Measurements from ENCODE around the gene SPATA20. TPM values are rescaled to one million over a fixed set of nuclear protein-coding genes. Genes with fewer than 3 reads are reported as not detected.

Gene SPATA20
- total RNA-seq, 1 donor from 2014 or later, result 70.2 TPM

DNA sequence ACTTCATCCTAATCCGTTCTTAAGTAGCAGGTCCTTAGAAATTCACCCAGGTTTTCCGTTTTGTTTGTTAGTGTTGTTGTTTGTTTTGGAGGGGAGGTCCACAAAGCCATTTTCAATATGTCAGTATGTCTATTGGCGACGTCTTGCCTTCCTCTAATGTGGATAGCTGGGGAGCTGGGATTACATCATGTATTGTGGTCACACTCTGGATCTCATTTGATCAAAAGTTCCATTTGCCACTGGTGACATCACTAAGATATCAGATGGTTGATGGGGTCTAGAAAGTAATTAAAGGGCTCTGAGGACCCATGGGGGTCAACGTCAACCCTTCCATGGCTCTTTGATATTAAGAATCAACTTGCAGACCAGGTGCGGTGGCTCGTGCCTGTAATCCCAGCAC lies 17.1 kb upstream of the SPATA20 start:
- DNase-seq (ENCODE audit: low read depth), result no peak
- TF ChIP-seq, protein P1, sequence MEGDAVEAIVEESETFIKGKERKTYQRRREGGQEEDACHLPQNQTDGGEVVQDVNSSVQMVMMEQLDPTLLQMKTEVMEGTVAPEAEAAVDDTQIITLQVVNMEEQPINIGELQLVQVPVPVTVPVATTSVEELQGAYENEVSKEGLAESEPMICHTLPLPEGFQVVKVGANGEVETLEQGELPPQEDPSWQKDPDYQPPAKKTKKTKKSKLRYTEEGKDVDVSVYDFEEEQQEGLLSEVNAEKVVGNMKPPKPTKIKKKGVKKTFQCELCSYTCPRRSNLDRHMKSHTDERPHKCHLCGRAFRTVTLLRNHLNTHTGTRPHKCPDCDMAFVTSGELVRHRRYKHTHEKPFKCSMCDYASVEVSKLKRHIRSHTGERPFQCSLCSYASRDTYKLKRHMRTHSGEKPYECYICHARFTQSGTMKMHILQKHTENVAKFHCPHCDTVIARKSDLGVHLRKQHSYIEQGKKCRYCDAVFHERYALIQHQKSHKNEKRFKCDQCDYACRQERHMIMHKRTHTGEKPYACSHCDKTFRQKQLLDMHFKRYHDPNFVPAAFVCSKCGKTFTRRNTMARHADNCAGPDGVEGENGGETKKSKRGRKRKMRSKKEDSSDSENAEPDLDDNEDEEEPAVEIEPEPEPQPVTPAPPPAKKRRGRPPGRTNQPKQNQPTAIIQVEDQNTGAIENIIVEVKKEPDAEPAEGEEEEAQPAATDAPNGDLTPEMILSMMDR (conservative IDR thresholded peaks at IDR 0.05; ENCODE audit: low read depth, low read length), result no peak

DNA sequence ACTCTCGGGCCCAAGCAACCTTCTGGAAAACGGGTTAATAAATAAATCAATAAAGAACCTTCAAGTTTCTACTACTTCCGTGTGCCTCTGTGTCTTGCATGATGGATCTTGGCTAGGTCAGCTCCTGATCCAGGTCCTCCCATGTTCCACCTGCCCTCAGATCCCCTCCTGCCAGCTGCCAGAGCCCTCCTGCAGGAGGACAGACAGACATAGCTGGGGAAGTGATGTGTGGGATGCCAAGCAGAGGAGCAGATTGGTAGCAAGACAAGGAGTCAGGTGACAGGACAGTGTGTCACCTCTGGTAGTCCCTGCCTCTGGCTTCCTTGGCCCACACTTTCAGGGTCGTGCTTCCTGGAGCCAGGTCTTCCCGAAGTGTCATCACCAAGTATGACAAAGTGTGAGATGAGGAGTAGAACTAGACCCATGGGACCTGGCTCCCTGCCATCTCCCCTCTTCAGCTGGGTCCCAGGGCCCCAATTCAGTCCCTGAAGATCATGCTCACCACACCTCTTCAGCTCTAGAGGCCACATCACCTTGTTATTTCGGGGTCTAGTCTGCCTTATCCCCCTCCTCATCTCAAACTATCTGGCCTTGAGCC lies 15.4 kb upstream of the SPATA20 start:
- DNase-seq (ENCODE audit: low read depth), result no peak
- TF ChIP-seq, protein P1 (conservative IDR thresholded peaks at IDR 0.05; ENCODE audit: low read depth, low read length), result no peak
- H3K4me3 ChIP-seq (ENCODE audit: low read depth, low read length), result no peak overlapping the region

More for the DNA sequence above, 17.1 kb upstream of the SPATA20 start:
- H3K4me3 ChIP-seq (ENCODE audit: low read depth, low read length), result no peak overlapping the region

DNA sequence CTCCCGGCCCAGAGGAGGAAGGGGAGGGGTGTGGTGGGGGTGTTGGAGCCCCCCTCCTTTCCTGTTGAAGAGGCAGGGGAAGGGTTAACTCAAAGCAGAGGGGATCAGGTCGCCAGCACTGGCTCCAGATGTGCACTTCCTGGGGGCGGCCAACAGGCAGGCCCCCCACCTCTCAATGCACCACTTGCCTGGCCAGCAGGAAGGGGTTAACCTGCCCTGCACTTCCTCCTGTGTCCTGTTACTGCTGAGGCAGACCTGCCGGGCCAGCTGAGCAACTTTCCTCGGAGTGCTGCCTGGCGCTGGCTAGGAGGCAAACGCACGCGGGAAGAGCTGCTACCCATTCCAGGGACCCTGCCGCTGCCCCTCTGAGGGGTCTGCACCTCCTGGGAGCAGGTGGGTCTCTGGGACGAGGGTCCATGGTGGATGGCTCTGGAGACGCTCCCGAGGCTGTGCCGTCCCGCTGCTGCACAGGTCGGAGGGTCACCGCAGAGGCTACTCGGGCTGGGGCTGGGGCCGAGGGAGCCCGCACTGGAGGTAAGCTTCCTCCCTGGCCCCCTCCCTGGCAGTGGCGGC lies 14.4 kb upstream of the SPATA20 start, which contains the start of gene EPN3:
Gene EPN3, plus strand, starts transcription at position 284 of the 573 bp plus-strand sequence. CDS start 3,822 bp downstream, outside the sequence.
- no peak for DNase-seq (ENCODE audit: low read depth)
- H3K4me3 ChIP-seq (ENCODE audit: low read depth, low read length), result no peak within 1 kb of the TSS
- TF ChIP-seq, protein P1 (conservative IDR thresholded peaks at IDR 0.05; ENCODE audit: low read depth, low read length), result no peak

DNA sequence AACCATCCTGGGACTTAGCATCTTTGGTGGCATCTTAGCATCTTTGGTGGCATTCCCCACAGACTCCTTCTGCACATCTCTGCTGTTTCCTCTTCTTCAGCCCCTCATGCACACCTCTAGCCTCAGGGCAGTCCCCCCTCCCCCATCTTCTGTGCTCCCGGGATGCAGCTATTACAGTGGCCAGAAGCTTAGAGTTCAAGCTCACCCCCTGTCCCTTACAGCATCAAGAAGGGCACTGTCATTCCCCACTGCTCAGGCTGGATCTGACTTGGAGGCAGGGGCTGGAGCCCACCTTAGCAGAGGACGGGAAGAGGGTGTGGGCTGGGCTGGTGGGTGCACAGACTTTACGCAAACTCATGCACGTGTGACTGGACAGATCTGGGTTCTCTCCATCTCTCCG lies 13.8 kb upstream of the SPATA20 start:
- H3K4me3 ChIP-seq (ENCODE audit: low read depth, low read length), result no peak overlapping the region
- no peak for DNase-seq (ENCODE audit: low read depth)
- TF ChIP-seq, protein P1 (conservative IDR thresholded peaks at IDR 0.05; ENCODE audit: low read depth, low read length), result no peak

DNA sequence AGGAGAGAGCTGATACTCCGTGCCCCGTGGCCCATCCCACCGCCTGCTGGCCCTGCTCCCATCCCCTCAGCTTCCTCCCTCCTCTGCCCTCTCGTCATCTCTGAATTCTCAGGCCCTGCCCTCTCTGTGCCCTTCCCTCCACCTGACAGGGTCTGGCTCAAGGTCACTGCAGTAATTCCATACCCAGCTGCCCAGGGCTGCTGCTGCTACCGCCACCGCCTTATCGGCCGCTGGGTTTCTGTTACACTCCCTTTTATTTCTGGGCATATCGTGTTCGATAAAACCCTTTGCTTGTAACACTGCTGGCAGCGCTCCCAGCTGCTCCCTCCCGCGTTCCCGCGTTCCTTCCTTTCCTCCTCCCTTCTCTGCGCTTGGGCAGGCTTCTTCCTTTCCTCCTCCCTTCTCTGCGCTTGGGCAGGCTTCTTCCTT lies 13.2 kb upstream of the SPATA20 start:
- TF ChIP-seq, protein P1 (conservative IDR thresholded peaks at IDR 0.05; ENCODE audit: low read depth, low read length), result no peak
- no peak for DNase-seq (ENCODE audit: low read depth)
- peak overlapping the region; percentile 23 for H3K4me3 ChIP-seq (ENCODE audit: low read depth, low read length)

DNA sequence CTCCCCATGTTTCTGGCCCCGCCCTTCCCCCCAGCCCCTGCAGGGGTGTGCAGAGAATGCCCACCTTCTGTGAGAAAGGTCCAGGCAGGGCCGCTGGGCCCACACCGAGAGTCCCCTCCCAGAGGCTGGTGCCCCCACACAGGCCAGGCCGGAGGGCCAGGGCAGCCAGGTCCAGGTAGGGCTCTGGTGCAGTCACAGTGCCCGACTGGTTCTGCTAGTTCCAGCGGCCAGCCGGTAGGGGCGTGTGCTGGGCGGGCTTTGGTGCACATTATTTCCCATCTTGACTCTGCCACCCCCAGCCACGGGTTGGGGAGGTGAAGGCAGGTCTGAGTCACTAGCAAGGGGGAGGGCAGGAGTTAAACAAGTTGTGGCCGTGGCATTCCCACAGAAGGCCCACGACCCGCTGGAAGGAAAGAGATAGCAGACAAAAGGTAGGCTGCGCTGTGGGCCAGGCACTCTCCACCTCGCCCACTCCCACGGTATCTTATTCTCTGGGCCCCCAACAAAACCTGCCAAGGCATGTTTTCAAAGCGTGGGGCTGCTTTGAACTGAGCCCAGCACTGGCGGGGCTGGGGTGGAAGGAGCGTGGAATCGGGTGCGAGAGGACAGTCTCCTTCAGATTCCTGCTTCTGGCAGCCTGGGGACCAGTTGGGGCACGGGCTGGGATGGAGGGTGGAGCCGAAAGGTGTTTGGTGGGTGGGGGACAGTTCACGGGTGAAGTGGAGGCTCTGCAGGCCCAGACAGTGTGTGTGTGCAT lies 12.6 kb upstream of the SPATA20 start:
- peak overlapping the region; percentile 15 for H3K4me3 ChIP-seq (ENCODE audit: low read depth, low read length)
- DNase-seq (ENCODE audit: low read depth), result no peak
- TF ChIP-seq, protein P1 (conservative IDR thresholded peaks at IDR 0.05; ENCODE audit: low read depth, low read length), result peak; percentile 28
